Bronchial epithelial cell (primary cell): Measurements from ENCODE around the gene MTR. TPM values are rescaled to one million over a fixed set of nuclear protein-coding genes. Genes with fewer than 3 reads are reported as not detected.

Experiments
- DNase-seq: peaks from one replicate; pipeline ENCODE4 v3.0.0-alpha.2; 2010; ENCODE audit warnings: low read depth
- FAIRE-seq: peaks from 2 replicates; lab custom pipeline; 2011; peaks lifted over from hg19 to GRCh38; lab: Jason Lieb, UNC
- H3K27me3 ChIP-seq: 2 replicates; pipeline ENCODE4 v1.5.1; 2011; ENCODE audit warnings: low read length; ENCODE audit not compliant: control insufficient read depth, insufficient read depth
- H3K36me3 ChIP-seq: 2 replicates; pipeline ENCODE4 v1.5.1; 2011; ENCODE audit warnings: low read length; ENCODE audit not compliant: control insufficient read depth, insufficient read depth
- H3K4me3 ChIP-seq: 2 replicates; pipeline ENCODE4 v1.5.1; 2011; ENCODE audit warnings: mild to moderate bottlenecking, low read depth, low read length, control low read depth
- total RNA-seq: library from RNA; depleted of rRNA; stranded (reverse); fragments of >200 nt; gene quantifications from 2 replicates; pipeline ENCODE4 v1.2.1, GENCODE V29; 2014
- TF ChIP-seq, protein P1 (sequence below): IDR thresholded peaks from 2 replicates; pipeline ENCODE4 v1.5.1; 2011; ENCODE audit warnings: mild to moderate bottlenecking, moderate library complexity, low read length, control low read depth, inconsistent platforms; ENCODE audit not compliant: insufficient read depth, severe bottlenecking

The MTR gene
- total RNA-seq, 1 donor from 2014 or later, result 13.4 TPM

DNA sequence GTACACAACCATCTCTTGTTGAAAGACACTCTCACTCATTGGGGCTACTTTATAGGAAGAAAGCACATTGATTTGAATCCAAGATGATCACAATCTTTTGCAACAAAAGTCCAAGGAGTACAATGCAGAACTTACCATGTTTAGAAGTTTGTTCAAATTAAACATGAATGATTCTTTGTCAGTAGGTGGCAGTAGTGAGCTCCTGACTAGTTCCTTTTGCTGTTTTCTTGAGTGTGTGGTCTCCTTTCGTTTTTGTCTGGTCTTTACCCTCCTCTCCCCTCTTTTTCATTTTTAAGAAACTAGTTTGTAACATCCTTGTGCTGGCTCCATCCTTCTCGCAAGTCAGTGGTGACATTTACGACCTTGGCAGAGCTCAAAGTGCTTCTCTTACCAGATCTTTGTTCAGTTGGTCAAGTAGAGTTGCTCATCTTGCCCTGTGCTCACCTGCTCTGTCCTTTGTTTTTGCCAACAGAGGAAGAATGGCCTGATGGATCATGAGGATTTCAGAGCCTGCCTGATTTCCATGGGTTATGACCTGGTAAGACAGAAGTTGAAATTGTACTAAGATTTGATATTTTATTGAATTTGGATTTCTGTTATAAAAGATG is 35.7 kb upstream of the MTR start:
- TF ChIP-seq, protein P1, sequence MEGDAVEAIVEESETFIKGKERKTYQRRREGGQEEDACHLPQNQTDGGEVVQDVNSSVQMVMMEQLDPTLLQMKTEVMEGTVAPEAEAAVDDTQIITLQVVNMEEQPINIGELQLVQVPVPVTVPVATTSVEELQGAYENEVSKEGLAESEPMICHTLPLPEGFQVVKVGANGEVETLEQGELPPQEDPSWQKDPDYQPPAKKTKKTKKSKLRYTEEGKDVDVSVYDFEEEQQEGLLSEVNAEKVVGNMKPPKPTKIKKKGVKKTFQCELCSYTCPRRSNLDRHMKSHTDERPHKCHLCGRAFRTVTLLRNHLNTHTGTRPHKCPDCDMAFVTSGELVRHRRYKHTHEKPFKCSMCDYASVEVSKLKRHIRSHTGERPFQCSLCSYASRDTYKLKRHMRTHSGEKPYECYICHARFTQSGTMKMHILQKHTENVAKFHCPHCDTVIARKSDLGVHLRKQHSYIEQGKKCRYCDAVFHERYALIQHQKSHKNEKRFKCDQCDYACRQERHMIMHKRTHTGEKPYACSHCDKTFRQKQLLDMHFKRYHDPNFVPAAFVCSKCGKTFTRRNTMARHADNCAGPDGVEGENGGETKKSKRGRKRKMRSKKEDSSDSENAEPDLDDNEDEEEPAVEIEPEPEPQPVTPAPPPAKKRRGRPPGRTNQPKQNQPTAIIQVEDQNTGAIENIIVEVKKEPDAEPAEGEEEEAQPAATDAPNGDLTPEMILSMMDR, result peak; percentile 72
- FAIRE-seq, result no peak

DNA sequence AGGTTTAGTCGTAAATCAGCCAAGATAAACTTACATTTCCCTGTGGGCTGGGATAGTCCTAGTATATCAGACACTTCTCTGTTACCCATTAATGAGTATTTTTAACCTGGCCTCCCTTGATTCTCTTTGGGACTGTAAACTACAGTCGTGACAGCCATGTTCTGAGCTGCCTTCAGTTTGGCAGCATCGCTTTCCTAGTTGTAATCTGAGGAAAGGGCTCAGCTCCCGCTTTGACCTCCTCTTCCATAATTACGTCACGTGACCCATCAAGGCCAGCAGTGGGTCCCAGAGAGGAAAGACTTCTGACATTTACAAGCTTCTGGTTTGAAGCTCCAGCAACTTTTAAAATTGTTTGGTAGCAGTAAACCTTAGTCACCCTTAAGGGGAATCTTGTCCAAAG is 34.6 kb upstream of the MTR start:
- no peak for DNase-seq
- H3K4me3 ChIP-seq, result no peak overlapping the region
- TF ChIP-seq, protein P1, result no peak
- H3K27me3 ChIP-seq, result no peaks in the 10 kb centered on the region
- no peaks in the 10 kb centered on the region for H3K36me3 ChIP-seq
- FAIRE-seq, result no peak

More for the DNA sequence above, 35.7 kb upstream of the MTR start:
- H3K27me3 ChIP-seq, result no peaks in the 10 kb centered on the region
- peak; percentile 35 for DNase-seq
- H3K4me3 ChIP-seq, result no peak overlapping the region
- H3K36me3 ChIP-seq, result no peaks in the 10 kb centered on the region

DNA sequence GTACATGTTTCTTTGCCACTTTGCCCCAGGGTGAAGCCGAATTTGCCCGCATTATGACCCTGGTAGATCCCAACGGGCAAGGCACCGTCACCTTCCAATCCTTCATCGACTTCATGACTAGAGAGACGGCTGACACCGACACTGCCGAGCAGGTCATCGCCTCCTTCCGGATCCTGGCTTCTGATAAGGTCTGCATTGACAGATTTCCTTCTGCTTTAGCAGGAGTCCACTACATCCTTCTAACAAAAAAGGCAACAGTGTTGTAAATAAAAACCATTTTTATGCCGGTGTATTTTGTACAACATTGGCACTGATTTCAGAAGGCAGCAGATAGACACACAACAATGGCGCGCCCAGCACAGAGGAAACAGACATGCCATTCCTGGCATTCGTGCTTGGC is 34.1 kb upstream of the MTR start:
- TF ChIP-seq, protein P1, result no peak
- FAIRE-seq (no peak), DNase-seq (no peak)
- Histone ChIP-seq H3K27me3 (no peaks in the 10 kb centered on the region), H3K36me3 (no peaks in the 10 kb centered on the region), H3K4me3 (no peak overlapping the region)

DNA sequence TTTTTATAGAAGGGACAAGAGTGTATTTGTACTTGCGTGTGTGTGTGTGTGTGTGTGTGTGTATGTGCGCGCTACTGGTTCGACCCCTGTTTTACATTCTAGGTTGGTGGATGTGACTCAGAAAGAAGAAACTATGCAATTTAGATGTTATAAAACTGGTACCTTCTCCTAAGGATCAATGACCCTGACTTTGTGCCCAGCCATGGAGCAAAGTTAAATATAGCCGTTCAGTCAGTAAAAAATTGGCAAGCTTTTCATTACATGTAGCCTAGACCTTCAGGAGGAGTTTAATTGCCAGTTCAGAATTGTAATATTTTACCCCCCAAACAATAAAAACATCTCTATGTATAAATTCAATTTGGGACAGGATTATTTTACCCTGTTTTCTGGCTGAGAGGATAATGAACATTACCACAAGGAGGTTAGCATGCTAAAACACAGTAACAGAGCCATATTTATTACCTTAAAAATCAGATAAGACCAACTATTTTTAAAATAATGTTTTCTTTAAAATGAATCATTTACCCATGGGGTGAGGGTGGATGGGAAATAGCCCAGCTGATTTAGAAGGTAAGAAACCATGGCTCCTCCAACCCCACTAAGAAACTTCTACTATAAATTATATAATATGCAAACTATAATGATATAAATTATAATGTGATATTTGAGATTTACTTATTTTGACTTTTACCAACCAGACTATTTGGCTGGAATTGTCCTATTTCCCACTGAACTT is 33.5 kb upstream of the MTR start:
- Histone ChIP-seq H3K36me3 (no peaks in the 10 kb centered on the region), H3K4me3 (no peak overlapping the region), H3K27me3 (no peaks in the 10 kb centered on the region)
- TF ChIP-seq, protein P1, result no peak
- DNase-seq (no peak), FAIRE-seq (no peak)

DNA sequence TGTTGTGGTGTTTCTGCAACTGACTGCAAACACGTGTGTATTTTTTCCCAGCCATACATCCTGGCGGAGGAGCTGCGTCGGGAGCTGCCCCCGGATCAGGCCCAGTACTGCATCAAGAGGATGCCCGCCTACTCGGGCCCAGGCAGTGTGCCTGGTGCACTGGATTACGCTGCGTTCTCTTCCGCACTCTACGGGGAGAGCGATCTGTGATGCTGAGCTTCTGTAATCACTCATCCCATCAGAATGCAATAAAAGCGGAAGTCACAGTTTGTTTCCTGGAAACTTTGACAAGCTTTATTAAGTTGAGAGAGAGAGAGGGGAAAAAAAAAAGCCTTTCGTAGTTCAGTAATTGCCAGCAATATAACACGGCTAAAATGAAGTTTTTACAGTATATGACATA is 32.7 kb upstream of the MTR start:
- no peak for DNase-seq
- H3K4me3 ChIP-seq, result no peak overlapping the region
- FAIRE-seq, result no peak
- H3K27me3 ChIP-seq, result no peaks in the 10 kb centered on the region
- H3K36me3 ChIP-seq, result no peaks in the 10 kb centered on the region
- TF ChIP-seq, protein P1, result no peak
